ENCODE results near the gene C6orf136.
"Not testable (repeated sequence)": the region's sequence is repeated elsewhere in the genome, so short reads cannot be mapped to it uniquely, and the experiment has no call there.

The C6orf136 gene

GRCh38 chr6:30656513-30656912, 9.6 kb downstream of the C6orf136 start:
- DNase-seq (ENCODE audit: low read depth): no peak

GRCh38 chr6:30657454-30657853, 10.5 kb downstream of the C6orf136 start:
- DNase-seq (ENCODE audit: low read depth): no peak

GRCh38 chr6:30657922-30658321, 11.0 kb downstream of the C6orf136 start:
- DNase-seq (ENCODE audit: low read depth): not testable (repeated sequence)

- DNase-seq (ENCODE audit: low read depth): no peak
Observed at GRCh38 chr6:30664994-30665767, 18.2 kb downstream of the C6orf136 start.

GRCh38 chr6:30666300-30666699, 19.4 kb downstream of the C6orf136 start:
- not testable (repeated sequence) for DNase-seq (ENCODE audit: low read depth)

- DNase-seq (ENCODE audit: low read depth): no peak
Observed at GRCh38 chr6:30670760-30671527, 24.0 kb downstream of the C6orf136 start.

- DNase-seq (ENCODE audit: low read depth): peak; percentile 77
Observed at GRCh38 chr6:30672445-30673253, 25.7 kb downstream of the C6orf136 start, which contains the start of gene DHX16. Gene DHX16, minus strand, starts transcription at chr6:30673006. Its CDS starts 165 bp downstream, at chr6:30672841.

GRCh38 chr6:30676660-30677285, 29.8 kb downstream of the C6orf136 start:
- DNase-seq (ENCODE audit: low read depth): no peak

- DNase-seq (ENCODE audit: low read depth): peak; percentile 87
Observed at GRCh38 chr6:30678964-30679726, 32.2 kb downstream of the C6orf136 start.

GRCh38 chr6:30679765-30680535, 33.0 kb downstream of the C6orf136 start:
- no peak for DNase-seq (ENCODE audit: low read depth)

- no peak for DNase-seq (ENCODE audit: low read depth)
Observed at GRCh38 chr6:30681766-30682142, 34.8 kb downstream of the C6orf136 start.

GRCh38 chr6:30682143-30683117, 35.5 kb downstream of the C6orf136 start:
- DNase-seq (ENCODE audit: low read depth): peak; percentile 66

- DNase-seq (ENCODE audit: low read depth): no peak
Observed at GRCh38 chr6:30683183-30683979, 36.4 kb downstream of the C6orf136 start.

- no peak for DNase-seq (ENCODE audit: low read depth)
Observed at GRCh38 chr6:30683980-30684338, 37.0 kb downstream of the C6orf136 start.

GRCh38 chr6:30684386-30685156, 37.6 kb downstream of the C6orf136 start:
- DNase-seq (ENCODE audit: low read depth): no peak

- no peak for DNase-seq (ENCODE audit: low read depth)
Observed at GRCh38 chr6:30685157-30686008, 38.5 kb downstream of the C6orf136 start.
